Stomach (tissue), 9 donors: ENCODE data around the gene TTC27. TPM values are rescaled to one million over a fixed set of nuclear protein-coding genes. Genes with fewer than 3 reads are reported as not detected.

Experiments used
- DNase-seq, 2 donors: peaks; one replicate each; pipeline versions ENCODE4 v3.0.0 to v3.0.0-alpha.2; 2013 to 2019
- H3K27ac ChIP-seq, 5 donors: fragments of 200-600 bp in 4 of 5; sonication (generic) in 4 of 5; one replicate each; pipeline ENCODE4 v1.5.1; 2013 to 2019; ENCODE audit warnings: mild to moderate bottlenecking in 1 of 5, moderate library complexity in 1 of 5
- H3K27me3 ChIP-seq, 3 donors: fragments of 200-600 bp; sonication (generic); one replicate each; pipeline ENCODE4 v1.5.1; 2017 to 2019; ENCODE audit warnings: mixed run types in 1 of 3
- H3K36me3 ChIP-seq, 4 donors: fragments of 200-600 bp; sonication (generic); 1 replicate in 3 of 4; 2 replicates in 1 of 4; pipeline ENCODE4 v1.5.1; 2016 to 2019
- H3K4me1 ChIP-seq, 4 donors: fragments of 200-600 bp; sonication (generic); one replicate each; pipeline ENCODE4 v1.5.1; 2016 to 2019
- H3K4me3 ChIP-seq, 4 donors: fragments of 200-600 bp; sonication (generic) in 3 of 4; one replicate each; pipeline ENCODE4 v1.5.1; 2016 to 2019; ENCODE audit warnings: mild to moderate bottlenecking in 1 of 4
- H3K9me3 ChIP-seq, 4 donors: fragments of 200-600 bp; sonication (generic); one replicate each; pipeline ENCODE4 v1.5.1; 2016 to 2019
- EP300 ChIP-seq: sonication (generic); formaldehyde crosslinking; IDR thresholded peaks from one replicate; pipeline ENCODE4 v1.6.1; 2017; ENCODE audit warnings: antibody characterized with exemption
- POLR2A ChIP-seq, 4 donors: fragments of 450-650 bp; IDR thresholded peaks; one replicate each; pipeline ENCODE4 v1.6.1; 2016; ENCODE audit warnings: antibody characterized with exemption in 4 of 4, control low read depth in 2 of 4, mild to moderate bottlenecking in 1 of 4, moderate library complexity in 1 of 4
- POLR2AphosphoS5 ChIP-seq, 3 donors: sonication (generic); formaldehyde crosslinking; IDR thresholded peaks; one replicate each; pipeline ENCODE4 v1.6.1; 2016; ENCODE audit warnings: antibody characterized with exemption in 3 of 3
- WGBS, 5 donors: extraction: QIAGEN DNeasy Blood & Tissue Kit in 3 of 5; methylation state at CpG; one replicate each; pipeline versions ENCODE4 v1.1.5 to v1.1.7; 2013 to 2018; 5-methylcytosine and 5-hydroxymethylcytosine counted together
- intact Hi-C: fragments of 100-400 bp; cut with DNase I; formaldehyde crosslinking; loops from one replicate; pipeline ENCODE4 v1.15.1; 2023; ENCODE audit warnings: low total_unique reads
- polyA plus RNA-seq, 3 donors: library from polyadenylated mRNA; stranded (reverse); fragments of 200-250 nt; gene quantifications; one replicate each; pipeline ENCODE4 v1.2.3, GENCODE V29; 2013
- total RNA-seq, 5 donors: library from RNA; depleted of rRNA; stranded (reverse); fragments of >200 nt; gene quantifications; one replicate each; pipeline versions ENCODE4 v1.1.0 to v1.2.3, GENCODE V29; 2014 to 2016
- TF ChIP-seq, protein P1 (sequence below), 7 experiments: fragments of 450-650 bp in 4 of 7; fragments of 200-600 bp in 3 of 7; sonication (generic) in 3 of 7; IDR thresholded peaks; one replicate each; pipeline ENCODE4 v1.5.1; 2016 to 2019; ENCODE audit warnings: antibody characterized with exemption in 7 of 7, control low read depth in 2 of 7, mild to moderate bottlenecking in 1 of 7
- donor health status: healthy with polysubstance abuse.
- donor health status: Bipolar disorder and iron deficiency.
- donor health status: healthy.

Gene TTC27
- total and polyA plus RNA-seq, 8 donors = 3.8 to 22.2 (median 5.9) TPM

DNA sequence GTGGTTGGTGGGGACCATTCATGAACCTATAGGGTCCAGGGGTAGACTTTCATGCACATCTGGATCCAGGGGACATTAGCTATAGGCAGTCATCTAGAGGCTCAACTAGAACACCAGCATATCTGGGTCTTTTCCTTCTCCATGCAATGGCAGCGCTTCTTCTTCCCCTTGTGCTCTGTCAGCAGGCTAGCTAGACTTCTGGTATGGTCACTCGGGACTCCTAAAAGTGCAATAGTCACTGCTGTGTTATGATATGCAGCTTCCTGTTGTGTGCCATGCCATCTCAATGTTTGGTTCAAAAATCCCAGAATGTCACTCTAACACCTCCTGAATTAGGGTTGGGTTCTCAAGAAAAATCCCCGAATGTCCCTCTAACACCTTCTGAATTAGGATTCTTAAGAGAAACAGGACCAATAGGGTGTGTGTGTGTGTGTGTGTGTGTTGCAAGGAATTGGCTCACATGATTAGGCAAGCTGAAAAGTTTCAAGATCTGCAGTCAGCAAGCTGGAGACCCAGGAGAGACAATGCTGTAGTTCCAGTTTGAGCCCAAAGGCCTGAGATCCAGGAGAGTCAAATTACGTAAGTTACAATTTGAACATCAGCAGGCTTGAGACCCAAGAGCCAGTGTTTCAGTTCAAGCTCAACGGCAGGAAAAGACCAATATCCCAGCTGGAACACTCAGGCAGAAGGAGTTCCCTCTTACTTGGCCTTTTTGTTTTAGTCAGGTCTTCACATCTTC lies 221.8 kb downstream of the TTC27 start:
- no peaks in the 10 kb centered on the region for H3K27me3 ChIP-seq
- no peak for DNase-seq
- intact Hi-C loops = no loop called here

DNA sequence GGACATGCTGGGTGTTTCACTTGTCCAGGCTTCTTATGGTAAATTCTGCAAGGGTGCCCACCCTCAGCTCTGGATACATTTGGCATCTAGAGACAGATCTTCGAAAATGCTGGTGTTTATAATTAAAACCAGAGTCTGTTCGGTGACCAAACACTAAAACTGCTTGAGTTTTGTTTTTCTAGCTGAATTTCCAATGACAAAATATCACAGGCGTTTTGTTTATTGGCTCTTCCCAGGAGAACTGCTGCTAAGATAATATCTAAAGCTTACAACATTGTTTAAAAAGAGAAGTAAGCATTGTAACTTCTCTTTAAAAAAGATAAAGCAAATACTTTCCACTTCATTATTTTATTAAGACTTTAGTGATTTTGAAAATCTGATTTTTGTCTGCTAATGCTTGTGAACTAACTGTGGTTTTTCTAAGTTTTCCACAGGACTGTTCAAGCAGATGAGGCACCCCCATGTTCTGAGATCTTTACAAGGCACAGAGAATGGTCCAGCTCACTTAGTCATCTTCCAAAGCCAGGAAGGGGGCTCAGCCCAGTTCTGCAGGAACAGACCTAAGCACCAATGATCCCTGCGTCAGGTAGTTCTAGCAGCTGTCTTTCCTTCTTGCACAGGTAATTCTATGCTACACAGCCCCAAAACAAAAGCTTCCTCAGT lies 224.1 kb downstream of the TTC27 start:
- no peaks in the 10 kb centered on the region for H3K36me3 ChIP-seq
- H3K4me1 ChIP-seq = no peaks in the 10 kb centered on the region
- no peak overlapping the region for H3K27ac ChIP-seq
- intact Hi-C loops = no loop called here
- no peak for DNase-seq
- no peaks in the 10 kb centered on the region for H3K9me3 ChIP-seq
- no peaks in the 10 kb centered on the region for H3K27me3 ChIP-seq
- H3K4me3 ChIP-seq = no peak overlapping the region
- 60 to 71% (median 70%) methylated on average over 4 of the region's 4 CpGs for WGBS, 5 donors
- TF ChIP-seq EP300 (no peak), POLR2A (IDR thresholded peaks at IDR 0.05) (no peak), POLR2AphosphoS5 (IDR thresholded peaks at IDR 0.05) (no peak)
- TF ChIP-seq, protein P1, sequence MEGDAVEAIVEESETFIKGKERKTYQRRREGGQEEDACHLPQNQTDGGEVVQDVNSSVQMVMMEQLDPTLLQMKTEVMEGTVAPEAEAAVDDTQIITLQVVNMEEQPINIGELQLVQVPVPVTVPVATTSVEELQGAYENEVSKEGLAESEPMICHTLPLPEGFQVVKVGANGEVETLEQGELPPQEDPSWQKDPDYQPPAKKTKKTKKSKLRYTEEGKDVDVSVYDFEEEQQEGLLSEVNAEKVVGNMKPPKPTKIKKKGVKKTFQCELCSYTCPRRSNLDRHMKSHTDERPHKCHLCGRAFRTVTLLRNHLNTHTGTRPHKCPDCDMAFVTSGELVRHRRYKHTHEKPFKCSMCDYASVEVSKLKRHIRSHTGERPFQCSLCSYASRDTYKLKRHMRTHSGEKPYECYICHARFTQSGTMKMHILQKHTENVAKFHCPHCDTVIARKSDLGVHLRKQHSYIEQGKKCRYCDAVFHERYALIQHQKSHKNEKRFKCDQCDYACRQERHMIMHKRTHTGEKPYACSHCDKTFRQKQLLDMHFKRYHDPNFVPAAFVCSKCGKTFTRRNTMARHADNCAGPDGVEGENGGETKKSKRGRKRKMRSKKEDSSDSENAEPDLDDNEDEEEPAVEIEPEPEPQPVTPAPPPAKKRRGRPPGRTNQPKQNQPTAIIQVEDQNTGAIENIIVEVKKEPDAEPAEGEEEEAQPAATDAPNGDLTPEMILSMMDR (IDR thresholded peaks at IDR 0.05) = no peak

More for the DNA sequence above, 221.8 kb downstream of the TTC27 start:
- H3K36me3 ChIP-seq = no peaks in the 10 kb centered on the region
- no peak overlapping the region for H3K27ac ChIP-seq
- no peak for TF ChIP-seq EP300
- TF ChIP-seq, protein P1 (IDR thresholded peaks at IDR 0.05) = no peak
- no peak for TF ChIP-seq POLR2A (IDR thresholded peaks at IDR 0.05)
- TF ChIP-seq POLR2AphosphoS5 (IDR thresholded peaks at IDR 0.05) = no peak
- no peak overlapping the region for H3K4me3 ChIP-seq
- peaks cover 0 to 8% (median 2%) of the 10 kb centered on the region in 4 donors for H3K9me3 ChIP-seq
- 84 to 90% (median 87%) methylated on average over 5 of the region's 5 CpGs for WGBS, 5 donors
- no peaks in the 10 kb centered on the region for H3K4me1 ChIP-seq

DNA sequence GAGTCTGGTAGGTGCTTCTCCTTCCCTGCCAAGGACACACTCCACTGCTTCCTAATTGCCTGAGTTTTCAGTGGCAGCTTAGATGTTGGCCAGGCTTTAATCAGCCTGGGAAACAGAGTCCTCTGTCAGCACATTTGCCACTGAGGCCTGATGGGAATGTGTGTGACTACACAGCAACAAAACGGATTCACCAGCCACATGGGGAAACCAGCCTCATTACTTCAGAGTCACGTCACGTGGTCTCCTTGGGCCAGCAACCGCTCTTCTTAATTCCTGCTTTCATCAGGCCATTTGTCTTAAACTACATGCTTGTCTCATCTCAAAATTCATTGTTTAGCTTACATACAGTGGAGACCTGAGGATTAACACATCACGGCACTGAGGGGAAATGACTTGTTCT lies 225.0 kb downstream of the TTC27 start:
- intact Hi-C loops = no loop called here
- H3K4me3 ChIP-seq = no peak overlapping the region
- DNase-seq = no peak
- H3K4me1 ChIP-seq = no peaks in the 10 kb centered on the region
- H3K27me3 ChIP-seq = no peaks in the 10 kb centered on the region
- WGBS, 5 donors = 78 to 90% (median 82%) methylated on average over 5 of the region's 5 CpGs
- H3K36me3 ChIP-seq = no peaks in the 10 kb centered on the region
- H3K27ac ChIP-seq = no peak overlapping the region
- H3K9me3 ChIP-seq = no peaks in the 10 kb centered on the region
- no peak for TF ChIP-seq POLR2AphosphoS5 (IDR thresholded peaks at IDR 0.05)

DNA sequence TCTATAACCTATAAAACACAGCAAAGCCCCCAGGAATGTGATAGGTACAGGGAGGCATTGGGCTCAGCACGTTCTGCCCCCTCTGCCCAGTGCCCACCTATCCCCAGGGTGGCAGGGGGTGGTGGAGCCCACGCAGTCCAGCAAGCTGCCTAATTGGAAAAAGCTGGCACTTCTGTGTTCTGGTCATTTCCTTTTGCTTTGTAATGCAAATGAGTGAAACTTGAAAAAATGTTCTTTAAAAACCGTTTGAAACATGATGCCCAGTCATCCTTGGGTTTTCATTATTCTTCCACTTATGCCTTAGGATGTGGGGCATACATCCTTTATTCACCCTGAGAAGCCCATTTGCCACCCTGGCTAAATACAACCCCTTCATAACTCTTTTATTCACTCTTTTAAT lies 229.0 kb downstream of the TTC27 start:
- intact Hi-C loops = no loop called here
- H3K9me3 ChIP-seq = no peaks in the 10 kb centered on the region
- H3K4me3 ChIP-seq = no peak overlapping the region
- no peaks in the 10 kb centered on the region for H3K27me3 ChIP-seq
- H3K36me3 ChIP-seq = no peaks in the 10 kb centered on the region
- TF ChIP-seq, protein P1 (IDR thresholded peaks at IDR 0.05) = no peak
- TF ChIP-seq EP300 (no peak), POLR2AphosphoS5 (IDR thresholded peaks at IDR 0.05) (no peak), POLR2A (IDR thresholded peaks at IDR 0.05) (no peak)
- H3K4me1 ChIP-seq = no peaks in the 10 kb centered on the region
- no peak for DNase-seq
- 46 to 68% (median 52%) methylated on average over 3 of the region's 3 CpGs for WGBS, 5 donors
- no peak overlapping the region for H3K27ac ChIP-seq

DNA sequence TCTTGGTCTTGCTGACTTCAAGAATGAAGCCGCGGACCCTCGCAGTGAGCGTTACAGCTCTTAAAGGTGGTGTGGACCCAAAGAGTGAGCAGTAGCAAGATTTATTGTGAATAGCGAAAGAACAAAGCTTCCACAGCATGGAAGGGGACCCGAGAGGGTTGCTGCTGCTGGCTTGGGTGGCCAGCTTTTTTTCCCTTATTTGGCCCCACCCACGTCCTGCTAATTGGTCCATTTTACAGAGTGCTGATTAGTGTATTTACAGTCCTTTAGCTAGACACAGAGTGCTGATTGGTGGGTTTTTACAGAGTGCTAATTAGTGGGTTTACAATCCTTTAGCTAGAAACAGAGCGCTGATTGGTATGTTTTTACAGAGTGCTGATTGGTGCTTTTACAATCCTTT lies 230.9 kb downstream of the TTC27 start:
- DNase-seq = no peak
- intact Hi-C loops = no loop called here
- Histone ChIP-seq H3K27me3 (no peaks in the 10 kb centered on the region), H3K9me3 (no peaks in the 10 kb centered on the region), H3K36me3 (no peaks in the 10 kb centered on the region), H3K4me1 (peaks cover 0 to 4% (median 0%) of the 10 kb centered on the region in 4 donors), H3K27ac (no peak overlapping the region), H3K4me3 (no peak overlapping the region)
- 91 to 97% (median 93%) methylated on average over 8 of the region's 8 CpGs for WGBS, 5 donors
- no peak for TF ChIP-seq POLR2AphosphoS5 (IDR thresholded peaks at IDR 0.05)
- TF ChIP-seq, protein P1 (IDR thresholded peaks at IDR 0.05) = no peak
- TF ChIP-seq POLR2A (IDR thresholded peaks at IDR 0.05) = no peak
- no peak for TF ChIP-seq EP300
